Measurements from ENCODE around the gene MST1.

MST1 gene

DNA sequence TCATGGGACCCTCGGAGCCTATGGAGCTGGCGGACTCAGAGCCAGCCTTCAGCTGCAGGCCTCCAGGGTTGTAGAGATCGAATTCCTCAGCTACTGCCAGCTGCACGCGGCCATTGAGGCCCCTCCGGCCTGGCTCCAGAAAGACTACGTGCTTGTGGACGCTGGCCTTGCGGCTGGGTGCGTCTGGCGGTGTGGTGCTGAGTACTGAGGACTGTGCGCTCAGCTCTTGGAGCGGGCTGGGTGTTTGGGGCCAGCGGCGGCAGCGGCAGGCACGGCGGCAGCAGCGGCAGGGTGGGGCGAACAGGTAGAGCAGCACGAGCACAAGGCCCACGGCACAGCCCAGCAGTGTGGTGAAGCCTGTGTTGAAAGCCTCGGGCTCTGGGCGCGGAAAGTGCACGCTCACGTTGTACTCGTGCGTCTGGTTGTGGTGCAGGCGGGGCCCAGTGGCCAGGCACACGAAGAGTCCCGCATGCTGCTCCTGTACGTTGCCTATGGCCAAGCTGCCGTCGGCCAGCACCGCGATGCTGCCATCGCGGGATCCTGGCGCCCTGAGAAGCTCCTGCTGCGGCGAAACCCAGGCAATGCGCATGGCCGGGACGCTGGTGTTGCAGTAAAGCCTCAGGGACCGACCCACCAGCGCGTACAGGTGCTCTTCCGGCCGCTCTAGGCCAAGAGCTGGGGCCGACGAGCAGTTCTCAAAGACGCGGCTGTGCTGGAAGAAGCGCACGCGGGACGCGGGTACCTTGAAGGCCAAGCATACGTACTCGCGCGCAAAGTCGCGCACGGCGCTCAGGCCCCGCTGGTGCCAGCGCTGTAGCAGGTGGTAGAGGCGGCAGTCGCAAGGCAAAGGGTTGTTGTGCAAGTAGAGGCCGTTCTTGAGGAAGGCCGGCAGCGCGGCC lies 28.9 kb upstream of the MST1 start:
- DNase-seq, result no peak

DNA sequence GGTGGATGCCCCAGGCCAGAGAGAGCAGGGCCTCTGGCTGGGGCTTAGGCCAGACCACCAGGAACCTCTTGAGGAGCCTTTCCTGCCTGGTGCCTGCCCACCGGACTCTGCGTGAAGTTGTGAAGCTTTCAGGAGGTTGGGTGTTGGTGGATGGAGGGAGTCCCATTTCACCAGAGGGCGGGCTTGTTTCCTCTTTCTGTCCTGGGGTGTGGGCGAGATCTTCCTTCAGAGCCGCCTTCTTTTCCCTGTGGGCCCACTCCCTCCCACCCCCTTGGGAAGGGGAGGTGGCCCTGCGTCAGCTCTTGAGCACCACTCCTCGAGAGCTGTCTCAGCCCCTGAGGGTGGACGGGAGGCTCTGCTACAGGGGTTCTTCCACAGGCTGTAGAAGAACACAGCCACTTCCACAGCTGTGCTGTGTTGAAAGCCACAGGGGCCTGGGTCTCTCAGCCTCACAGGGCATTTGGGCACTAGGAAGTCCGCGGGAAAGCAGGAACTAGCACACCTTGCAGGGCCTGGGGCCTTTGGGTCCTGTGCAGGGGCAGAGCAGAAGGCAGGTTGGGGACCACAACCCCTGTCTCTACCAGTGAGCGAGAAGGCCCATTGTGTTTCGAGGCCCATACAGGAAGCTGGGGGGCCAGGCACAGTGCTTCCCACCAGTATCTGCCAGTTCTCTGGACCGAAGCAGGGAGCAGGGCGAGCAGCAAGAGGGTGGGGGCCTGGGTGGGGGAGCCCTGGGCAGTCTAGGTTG lies 28.1 kb upstream of the MST1 start:
- no peak for DNase-seq

DNA sequence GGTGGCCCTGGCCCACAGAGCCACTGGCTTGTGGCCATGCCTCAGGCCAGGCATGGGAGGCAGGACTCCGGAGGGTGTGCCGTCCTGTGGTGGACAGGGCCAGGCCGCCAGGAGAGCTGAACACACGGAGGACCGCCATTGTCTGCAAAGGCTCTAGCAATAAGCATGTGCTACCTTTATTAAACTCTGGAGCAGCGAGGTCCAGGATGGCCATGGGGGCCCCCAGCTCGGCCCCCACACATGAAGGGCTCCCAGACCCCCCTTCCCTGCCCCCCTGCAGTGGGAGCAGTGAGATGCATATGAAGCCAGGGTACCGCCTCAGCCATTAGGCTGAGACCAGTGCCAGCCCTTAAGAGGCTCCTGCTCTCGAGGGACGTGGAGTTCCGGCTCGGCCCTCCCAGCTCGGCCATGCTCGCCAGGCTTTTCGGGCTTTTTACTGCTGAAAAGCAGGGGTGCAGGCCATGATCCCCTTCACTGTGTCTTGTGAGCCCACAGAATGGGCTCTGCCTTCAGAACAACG lies 27.5 kb upstream of the MST1 start:
- no peak for DNase-seq

DNA sequence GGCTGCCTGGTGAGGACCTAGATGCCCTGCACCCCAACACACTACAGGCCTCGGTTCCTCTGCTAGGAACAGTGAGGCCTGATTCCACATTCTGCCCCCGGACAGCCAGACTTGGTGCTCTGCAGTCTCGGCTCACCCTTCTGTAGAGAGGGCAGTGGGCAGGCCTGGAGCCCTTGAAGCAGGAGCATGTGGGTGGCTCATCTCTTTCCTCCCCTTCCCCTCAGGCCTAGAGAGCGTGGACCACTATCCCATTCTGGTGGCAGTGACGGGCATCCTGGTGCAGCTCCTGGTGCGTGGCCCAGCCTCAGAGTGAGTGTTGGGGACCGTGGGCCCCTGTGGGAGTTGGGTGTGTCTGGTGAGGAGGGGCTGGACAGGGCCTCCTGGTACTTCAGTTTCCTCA lies 26.9 kb upstream of the MST1 start:
- no peak for DNase-seq

DNA sequence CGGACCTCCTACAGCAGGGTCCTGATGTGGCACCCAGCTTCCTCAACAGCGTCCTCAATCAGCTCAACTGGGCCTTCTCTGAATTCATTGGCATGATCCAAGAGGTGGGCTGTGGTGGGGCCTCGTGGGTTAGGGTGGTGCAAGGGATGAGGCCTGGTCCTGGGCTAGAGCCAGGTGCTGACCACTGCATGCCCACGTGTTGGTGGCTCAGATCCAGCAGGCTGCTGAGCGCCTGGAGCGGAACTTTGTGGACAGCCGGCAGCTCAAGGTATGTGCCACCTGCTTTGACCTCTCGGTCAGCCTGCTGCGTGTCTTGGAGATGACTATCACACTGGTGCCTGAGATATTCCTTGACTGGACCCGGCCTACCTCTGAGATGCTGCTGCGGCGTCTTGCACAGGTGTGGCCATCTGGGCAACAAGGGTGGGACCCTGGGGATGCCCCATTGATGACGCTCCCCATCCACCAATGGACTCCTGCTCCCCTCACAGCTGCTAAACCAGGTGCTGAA lies 26.4 kb upstream of the MST1 start:
- no peak for DNase-seq

DNA sequence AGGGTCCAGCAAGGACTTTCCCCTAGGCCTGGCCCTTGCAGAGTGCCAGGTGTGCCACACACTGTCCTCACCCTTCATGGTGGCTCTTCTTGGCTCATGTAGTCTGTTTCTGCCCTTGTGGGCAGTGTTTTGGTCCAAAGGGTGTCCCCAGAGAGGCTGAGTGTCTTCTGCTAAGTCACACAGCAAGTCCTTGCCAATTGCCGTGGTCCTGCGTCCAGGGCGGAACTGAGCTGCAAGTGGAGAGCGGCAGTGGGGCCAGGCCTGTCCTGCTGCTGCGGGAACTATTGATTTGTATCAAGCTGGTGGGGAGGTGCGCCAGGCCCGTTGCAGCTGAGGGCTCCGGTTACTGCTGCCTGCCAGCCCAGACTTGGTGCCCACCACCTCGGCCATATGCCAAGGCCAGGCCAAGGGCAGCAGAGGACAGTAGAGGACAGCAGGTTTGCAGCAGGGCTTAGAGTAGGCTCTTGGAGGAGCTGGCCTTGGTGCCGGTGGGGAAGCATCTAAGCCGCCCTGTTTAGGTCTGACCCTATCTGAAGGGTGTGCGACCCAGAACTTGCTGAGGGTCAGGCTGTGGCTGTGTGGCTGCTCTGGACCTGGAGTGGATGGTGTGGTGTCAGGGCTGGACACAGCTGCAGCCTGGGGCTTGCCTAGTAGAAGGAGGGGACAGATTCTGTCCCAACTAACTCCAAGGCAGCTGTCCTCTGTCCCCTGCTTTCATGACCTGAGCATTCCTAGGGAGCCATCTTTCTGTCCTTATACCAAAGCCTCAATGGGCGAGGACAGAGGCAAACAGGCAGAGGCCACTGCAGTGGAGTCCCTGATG lies 25.7 kb upstream of the MST1 start:
- no peak for DNase-seq

DNA sequence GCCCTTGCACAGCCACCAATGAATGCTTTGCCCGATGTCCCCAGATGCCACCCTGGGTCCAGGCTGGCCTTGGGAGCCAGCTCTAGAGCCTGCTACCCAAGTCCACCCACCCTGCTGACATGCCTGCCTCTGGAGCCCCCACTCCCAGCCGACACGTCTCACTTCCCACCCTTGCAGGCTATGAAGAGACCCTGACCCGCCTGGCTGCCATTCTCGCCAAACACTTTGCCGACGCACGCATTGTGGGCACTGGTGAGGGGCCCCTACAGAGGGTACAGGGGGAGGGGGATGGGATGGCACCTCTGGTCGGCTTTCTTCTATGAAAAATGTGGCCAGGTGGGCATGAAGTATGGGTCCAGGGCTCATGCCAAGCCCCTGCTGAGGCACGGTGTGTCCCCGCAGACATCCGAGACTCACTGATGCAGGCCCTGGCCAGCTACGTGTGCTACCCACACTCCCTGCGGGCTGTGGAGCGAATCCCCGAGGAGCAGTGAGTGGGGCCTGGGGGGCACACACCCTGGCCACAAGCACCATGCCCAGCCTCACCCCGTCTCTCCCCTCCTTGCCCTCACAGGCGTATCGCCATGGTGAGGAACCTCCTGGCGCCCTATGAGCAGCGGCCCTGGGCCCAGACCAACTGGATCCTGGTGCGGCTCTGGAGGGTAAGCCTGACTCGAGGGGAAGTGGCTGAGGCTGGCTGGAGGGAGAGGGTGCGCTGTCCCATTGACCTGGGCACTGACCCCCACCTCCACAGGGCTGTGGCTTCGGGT lies 24.2 kb upstream of the MST1 start:
- DNase-seq, result no peak

DNA sequence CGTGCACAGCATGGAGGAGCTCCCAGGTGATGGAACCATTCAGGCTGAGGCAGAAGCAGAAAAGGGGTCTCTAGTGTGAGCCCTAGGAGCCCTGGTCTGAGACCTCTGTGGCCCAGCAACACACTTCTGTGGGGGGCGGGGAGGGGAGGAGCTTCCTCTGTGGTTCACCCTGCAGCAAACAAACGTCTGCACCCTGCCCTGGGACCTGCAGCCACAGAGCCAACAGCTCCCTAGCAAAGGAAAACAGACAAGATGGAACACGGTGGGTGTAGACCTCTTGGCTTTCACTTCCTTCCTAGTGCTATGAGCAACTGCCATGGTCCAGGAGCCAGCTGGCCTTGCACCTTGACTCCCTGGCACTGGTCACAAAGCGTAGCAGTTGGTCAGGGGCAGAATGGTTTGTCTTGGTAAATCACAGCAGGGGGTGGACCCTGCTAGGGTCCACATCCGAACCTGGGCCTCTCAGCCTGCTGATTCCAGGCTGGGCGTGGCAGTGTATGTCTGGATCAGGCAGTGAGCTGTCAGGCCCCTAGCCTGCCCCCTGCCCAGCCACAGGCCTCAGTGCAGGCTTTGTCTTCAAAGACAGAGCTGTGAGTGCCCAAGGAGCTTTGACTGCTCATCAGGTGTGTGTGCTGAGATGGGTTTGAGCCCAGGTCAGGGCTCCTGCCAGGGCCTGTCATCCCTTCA lies 23.5 kb upstream of the MST1 start:
- DNase-seq, result no peak

DNA sequence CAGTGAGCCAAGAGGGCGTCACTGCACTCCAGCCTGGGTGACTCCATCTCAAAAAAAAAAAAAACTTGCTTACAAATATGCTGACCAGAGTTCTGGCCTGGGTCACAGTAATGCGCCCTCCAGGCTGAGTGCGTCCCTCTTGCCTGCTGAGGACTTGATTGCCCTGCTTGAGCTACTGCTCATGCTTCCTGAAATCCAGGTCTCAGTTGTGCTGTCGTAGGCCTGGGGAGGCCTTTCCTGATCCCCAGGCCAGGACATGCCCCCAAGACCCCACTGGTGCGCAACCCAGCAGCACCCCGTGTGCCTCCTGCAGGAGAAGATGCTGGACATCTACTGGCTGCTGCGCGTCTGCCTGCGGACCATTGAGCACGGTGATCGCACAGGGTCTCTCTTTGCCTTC lies 22.9 kb upstream of the MST1 start:
- DNase-seq, result no peak

DNA sequence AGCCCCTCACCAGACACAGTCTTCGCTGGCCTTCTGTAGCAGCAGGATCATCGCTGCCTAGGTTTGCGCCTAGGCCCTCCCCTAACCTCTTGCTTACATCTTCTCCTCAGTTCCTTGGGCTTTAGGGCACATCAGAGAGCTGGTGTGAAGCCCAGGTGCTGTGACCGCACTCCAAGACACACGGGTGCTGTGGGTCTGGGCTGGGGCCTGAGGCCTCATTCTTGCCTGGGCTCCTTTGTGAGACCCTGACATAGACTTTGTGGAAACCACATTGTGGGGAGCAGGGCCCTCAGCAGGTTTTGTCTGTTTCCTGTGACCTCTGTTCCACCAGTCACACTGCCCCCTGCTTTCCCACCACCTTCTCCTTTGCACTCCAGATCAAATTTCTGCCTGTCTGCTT lies 22.2 kb upstream of the MST1 start:
- no peak for DNase-seq

DNA sequence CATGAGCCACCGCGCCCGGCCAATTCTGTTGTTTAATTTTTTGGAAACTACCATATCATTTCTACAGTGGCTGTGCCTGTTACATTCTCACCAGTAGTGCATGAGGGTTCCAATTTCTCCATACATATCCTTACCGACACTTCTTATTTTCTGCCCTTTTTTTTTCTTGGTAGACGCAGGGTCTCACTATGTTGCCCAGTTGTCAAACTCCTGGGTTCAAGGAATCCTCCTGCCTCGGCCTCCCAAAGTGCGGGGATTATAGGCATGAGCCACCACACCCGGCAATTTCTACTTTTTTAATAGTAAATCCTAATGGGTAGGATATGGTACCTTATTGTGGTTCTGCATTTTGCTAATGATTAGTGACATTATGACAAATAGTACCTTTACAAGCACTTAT lies 20.6 kb upstream of the MST1 start:
- no peak for DNase-seq

DNA sequence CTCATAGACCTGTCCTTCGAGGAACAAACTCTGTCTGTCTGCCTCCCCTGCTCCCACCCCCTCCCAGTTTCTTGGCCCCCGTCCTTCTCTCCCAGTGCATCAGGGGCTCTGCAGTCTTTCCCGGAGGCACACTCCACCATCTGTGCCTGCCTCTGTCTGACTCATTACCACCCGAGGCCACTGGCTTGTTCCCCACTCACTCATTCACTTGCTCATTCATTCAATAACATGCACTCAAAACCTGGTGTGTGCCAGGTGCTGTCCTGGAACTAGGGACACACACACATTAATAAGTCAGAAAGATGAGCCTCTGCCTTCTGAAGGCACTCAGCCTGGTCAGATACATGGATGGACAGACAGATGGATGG lies 17.8 kb upstream of the MST1 start:
- DNase-seq, result no peak

DNA sequence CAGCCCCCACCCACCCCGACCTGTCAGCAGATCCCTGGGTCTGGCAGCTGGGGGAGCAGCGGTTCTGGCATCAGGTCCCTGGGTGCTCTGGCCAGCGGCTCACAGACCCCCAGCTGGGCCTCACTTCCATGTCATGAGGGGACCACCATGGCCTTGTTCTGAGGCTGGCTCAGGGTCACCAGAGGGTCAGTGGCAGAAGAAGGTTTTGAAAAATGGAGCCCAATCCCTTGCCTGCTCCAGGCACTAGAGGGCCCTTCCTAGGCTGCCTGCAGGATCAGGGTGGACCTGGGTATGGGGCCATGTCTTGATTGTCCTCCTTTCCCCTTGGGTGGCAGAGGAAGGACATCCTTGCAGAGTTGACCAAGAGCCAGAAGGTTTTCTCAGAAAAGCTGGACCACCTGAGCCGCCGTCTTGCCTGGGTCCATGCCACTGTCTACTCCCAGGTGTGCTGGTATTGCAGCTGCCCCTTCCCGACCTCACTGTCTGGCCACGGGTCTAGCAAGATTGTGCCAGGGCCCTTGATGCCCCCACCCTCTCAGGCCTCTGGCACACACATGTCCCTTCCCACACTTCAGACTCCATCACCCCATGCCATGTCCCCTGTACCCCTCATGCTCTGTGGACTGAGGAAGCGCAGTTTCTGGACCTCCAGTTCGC lies 17.3 kb upstream of the MST1 start:
- no peak for DNase-seq

DNA sequence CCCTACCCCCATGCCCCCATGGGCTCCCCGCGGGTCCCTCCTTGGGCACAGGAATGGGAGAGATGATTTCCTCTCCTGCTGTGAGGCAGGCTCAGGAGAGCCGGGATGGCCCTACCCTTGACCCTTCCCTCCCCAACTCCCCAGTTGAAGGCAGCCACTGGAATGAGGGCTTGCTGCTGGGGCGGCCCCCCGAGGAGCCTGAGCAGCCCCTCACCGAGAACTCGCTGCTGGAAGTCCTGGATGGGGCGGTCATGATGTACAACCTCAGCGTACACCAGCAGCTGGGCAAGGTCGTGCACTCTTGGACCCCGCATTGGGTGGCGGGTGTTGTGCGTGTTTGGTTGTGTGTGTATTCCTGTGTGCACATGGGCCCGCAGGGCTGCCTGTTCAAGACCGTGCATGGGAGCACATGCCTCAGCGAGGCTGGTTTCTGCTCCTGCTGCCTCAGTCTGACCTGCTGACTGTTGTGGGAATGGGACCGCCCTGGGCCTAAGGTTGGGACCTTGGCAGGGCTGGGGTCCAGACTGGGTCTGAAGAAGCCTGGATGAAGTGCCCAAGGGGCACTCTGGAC lies 16.2 kb upstream of the MST1 start:
- no peak for DNase-seq

DNA sequence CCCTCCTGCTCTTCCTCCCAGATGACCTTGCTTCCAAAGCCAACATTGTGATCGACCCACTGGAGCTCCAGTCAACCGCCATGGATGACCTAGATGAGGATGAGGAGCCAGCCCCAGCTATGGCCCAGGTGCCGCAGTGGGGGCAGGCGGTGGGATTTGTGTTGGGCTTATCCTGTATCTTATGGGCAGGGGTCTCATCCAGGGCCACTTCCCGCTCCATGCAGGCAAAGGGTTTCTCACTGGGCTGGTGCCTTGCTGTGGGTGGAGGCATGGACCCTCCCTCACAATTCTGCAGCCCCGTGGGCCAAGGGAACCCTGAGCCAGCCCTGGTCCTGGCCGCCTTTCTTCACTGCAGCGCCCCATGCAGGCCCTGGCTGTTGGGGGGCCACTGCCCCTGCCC lies 15.4 kb upstream of the MST1 start:
- DNase-seq, result no peak

DNA sequence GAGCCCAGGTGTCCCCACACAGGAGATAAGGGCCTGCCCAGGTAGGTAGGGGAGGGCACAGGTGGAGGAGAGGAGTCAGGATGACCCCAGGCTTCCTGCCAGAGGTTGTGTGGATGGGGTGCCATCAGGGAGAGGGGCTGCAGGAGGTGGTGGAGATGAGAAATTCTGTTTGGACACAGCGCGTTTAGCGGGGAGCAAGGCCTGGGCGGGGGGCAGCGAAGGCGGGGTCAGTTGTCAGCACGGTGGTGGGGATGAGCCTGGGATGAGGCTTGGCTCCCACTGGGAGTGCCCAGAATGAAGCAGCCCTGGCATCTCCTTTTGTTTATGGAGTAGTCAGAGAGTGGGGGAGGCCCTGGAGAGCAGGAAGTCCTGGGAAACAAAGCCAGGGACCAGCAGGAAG lies 14.7 kb upstream of the MST1 start:
- DNase-seq, result no peak

DNA sequence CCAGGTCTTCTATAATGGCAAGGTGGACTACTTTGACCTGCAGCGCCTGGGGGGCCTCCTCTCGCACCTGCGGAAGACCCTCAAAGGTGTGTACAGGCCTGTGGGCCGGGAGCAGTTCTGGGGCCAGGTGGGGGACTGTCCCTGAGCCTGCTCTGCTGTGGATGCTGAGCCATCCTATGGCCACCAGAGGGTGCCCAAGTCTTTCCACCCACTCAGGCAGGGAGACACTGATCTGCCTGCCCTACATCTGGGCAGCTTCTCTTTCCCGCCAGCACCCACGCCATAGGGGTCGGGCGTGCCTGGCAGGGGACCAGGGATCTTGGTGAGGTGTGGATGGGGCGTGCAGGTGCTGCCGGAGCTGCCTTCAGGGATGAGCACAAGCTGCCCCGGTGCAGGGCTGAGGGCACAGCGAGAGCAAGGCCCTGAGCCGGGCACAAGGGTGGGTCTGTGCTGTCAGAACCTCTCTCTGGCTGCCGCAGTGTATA lies 14.2 kb upstream of the MST1 start:
- DNase-seq, result no peak

DNA sequence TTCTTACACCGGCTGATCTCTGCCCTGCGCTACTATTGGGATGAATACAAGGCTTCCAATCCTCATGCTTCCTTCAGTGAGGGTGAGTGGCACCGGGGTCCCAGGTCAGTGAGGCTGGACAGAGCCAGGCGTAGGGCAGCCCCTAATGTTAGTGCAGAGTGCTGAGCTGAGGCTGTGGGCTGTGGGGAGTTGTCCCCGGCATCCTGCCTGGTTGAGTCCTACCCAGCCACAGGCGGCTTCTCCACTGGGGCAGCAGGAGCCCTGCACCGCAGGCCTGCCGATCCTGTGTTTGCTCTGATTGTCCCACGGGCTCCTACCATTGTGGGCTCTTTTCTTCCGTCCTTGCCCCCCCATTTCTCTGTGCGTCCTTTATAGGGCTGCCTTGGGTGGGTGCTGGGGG lies 13.4 kb upstream of the MST1 start:
- DNase-seq, result no peak

DNA sequence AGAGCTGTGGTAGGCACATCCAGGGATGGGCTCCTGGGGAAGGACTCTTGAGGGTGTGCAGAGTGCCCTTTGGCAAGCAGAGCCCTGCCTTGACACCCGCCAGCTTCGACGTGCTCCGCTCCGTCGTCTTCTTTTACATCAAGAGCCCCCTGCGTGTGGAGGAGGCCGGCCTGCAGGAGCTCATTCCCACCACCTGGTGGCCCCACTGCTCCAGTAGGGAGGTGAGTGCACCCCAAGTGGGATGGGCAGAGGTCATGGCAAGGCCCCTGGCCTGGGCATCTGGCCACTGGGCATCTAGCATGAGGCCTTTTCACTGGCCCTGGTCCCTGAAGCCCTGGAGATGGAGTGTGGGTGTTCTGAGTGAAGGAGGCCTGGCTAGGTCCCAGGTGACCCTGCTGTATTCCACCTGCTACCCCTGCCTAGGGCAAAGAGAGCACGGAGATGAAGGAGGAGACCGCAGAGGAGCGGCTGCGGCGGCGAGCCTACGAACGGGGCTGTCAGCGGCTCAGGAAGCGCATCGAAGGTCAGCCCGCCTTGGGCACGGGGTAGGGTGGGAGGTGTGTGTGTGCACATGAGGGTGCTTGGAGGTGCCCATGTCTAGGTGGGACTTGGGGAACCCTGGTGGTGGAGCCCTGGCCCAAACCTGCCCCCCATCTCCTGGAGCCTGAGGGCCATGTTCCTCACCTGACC lies 12.3 kb upstream of the MST1 start:
- DNase-seq, result no peak
